GM12878 (cell line): ENCODE results near the gene EPHB1. TPM values are rescaled to one million over a fixed set of nuclear protein-coding genes. Genes with fewer than 3 reads are reported as not detected.

Experiments used
- ATAC-seq: fragments of 200-7000 bp; cut with Tn5 transposase; 3 replicates; pipeline ENCODE4 v1.9.1; 2020; ENCODE audit warnings: mild to moderate bottlenecking, moderate library complexity
- BruUV-seq: library from RNA; stranded (reverse); fragments of 400-500 nt; replicated peaks from 2 replicates; lab custom pipeline; 2021; lab: Mats Ljungman, UMichigan
- CTCF ChIA-PET: fragments of 300-600 bp; sonication (Branson Sonifier 250); formaldehyde crosslinking; extraction: SDS; loops from one replicate; lab custom pipeline; 2021; ENCODE audit warnings: inconsistent platforms; lab: Yijun Ruan, JAX
- POLR2A ChIA-PET: fragments of 350-600 bp; formaldehyde crosslinking; extraction: SDS; loops from one replicate; lab custom pipeline; 2021; ENCODE audit warnings: inconsistent platforms; lab: Charles Lee
- RAD21 ChIA-PET: fragments of 300-600 bp; sonication (Branson Sonifier 250); formaldehyde crosslinking; loops from one replicate; lab custom pipeline; 2023; ENCODE audit warnings: antibody characterized with exemption; ENCODE audit not compliant: unreplicated experiment; lab: Charles Lee
- SMC1A ChIA-PET: fragments of 300-600 bp; sonication (Branson Sonifier 250); formaldehyde crosslinking; loops from one replicate; lab custom pipeline; 2023; ENCODE audit not compliant: unreplicated experiment, uncharacterized antibody; lab: Charles Lee
- DNase-seq: peaks from one replicate; pipeline ENCODE4 v3.0.0-alpha.2; 2011; ENCODE audit warnings: low read depth, low spot score
- FAIRE-seq: peaks from 3 replicates; lab custom pipeline; 2011; peaks lifted over from hg19 to GRCh38; lab: Jason Lieb, UNC
- H2AFZ ChIP-seq: 2 replicates; pipeline ENCODE4 v1.6.0; 2011; ENCODE audit warnings: low read depth, low read length, control low read depth; ENCODE audit not compliant: control insufficient read depth
- H3K27ac ChIP-seq: 2 replicates; pipeline ENCODE4 v1.5.1; 2011; ENCODE audit warnings: control low read depth; ENCODE audit not compliant: control insufficient read depth, insufficient read depth
- H3K27me3 ChIP-seq, 2 experiments: replicated peaks in 1 of 2; 2 replicates each; pipeline versions ENCODE4 v1.6.0 to v1.6.1; 2011; ENCODE audit warnings: low read length in 1 of 2; ENCODE audit not compliant: control insufficient read depth in 2 of 2, insufficient read depth in 2 of 2
- H3K36me3 ChIP-seq, 2 experiments: 2 replicates each; pipeline ENCODE4 v1.5.1; 2011; ENCODE audit warnings: low read length in 1 of 2; ENCODE audit not compliant: control insufficient read depth in 2 of 2, insufficient read depth in 2 of 2
- H3K4me1 ChIP-seq: 2 replicates; pipeline ENCODE4 v1.6.1; 2011; ENCODE audit warnings: mild to moderate bottlenecking, low read length, moderate library complexity, mixed read lengths; ENCODE audit not compliant: control insufficient read depth, insufficient read depth
- H3K4me2 ChIP-seq: 2 replicates; pipeline ENCODE4 v1.6.0; 2011; ENCODE audit warnings: control low read depth; ENCODE audit not compliant: control insufficient read depth, insufficient read depth
- H3K4me3 ChIP-seq: fragments of 200-600 bp; sonication (generic); 2 replicates; pipeline ENCODE4 v1.5.1; 2016
- H3K79me2 ChIP-seq: 2 replicates; pipeline ENCODE4 v1.6.0; 2011; ENCODE audit warnings: low read length; ENCODE audit not compliant: control insufficient read depth, insufficient read depth
- H3K9ac ChIP-seq: 2 replicates; pipeline ENCODE4 v1.8.0; 2011; ENCODE audit warnings: low read length, control low read depth, mixed read lengths; ENCODE audit not compliant: control insufficient read depth, insufficient read depth
- H3K9me3 ChIP-seq: replicated peaks from 3 replicates; pipeline ENCODE4 v1.5.1; 2011; ENCODE audit warnings: mild to moderate bottlenecking, low read length; ENCODE audit not compliant: control insufficient read depth, insufficient read depth
- H4K20me1 ChIP-seq: 2 replicates; pipeline ENCODE4 v1.6.0; 2011; ENCODE audit not compliant: control insufficient read depth, insufficient read depth
- BMI1 ChIP-seq: fragments of 450-650 bp; IDR thresholded peaks from 2 replicates; pipeline ENCODE4 v1.6.1; 2016; ENCODE audit warnings: mild to moderate bottlenecking, moderate library complexity, borderline replicate concordance
- BRCA1 ChIP-seq: IDR thresholded peaks from 2 replicates; pipeline ENCODE4 v1.6.1; 2011; ENCODE audit warnings: low read depth, low read length, improper control_type of control experiment
- CHD4 ChIP-seq: fragments of 200-600 bp; sonication (generic); IDR thresholded peaks from 2 replicates; pipeline ENCODE4 v1.6.1; 2016; ENCODE audit warnings: mild to moderate bottlenecking
- JUNB ChIP-seq: IDR thresholded peaks from 2 replicates; pipeline ENCODE4 v1.6.1; 2016; ENCODE audit warnings: antibody characterized with exemption, mild to moderate bottlenecking
- KAT2A ChIP-seq: conservative IDR thresholded peaks from 2 replicates; pipeline ENCODE4 v1.6.1; 2011; ENCODE audit warnings: low read depth, low read length; ENCODE audit not compliant: control insufficient read depth
- NR2C1 ChIP-seq: fragments of 450-650 bp; IDR thresholded peaks from 2 replicates; pipeline ENCODE4 v1.6.1; 2017; ENCODE audit warnings: antibody characterized with exemption, mild to moderate bottlenecking, moderate library complexity
- NR2C2 ChIP-seq: IDR thresholded peaks from 2 replicates; pipeline ENCODE4 v1.6.1; 2011; ENCODE audit warnings: borderline replicate concordance, low read depth; ENCODE audit not compliant: control insufficient read depth, insufficient read length
- POU2F2 ChIP-seq: IDR thresholded peaks from 3 replicates; pipeline ENCODE4 v1.6.1; 2011; ENCODE audit warnings: low read depth, mild to moderate bottlenecking, low read length, borderline replicate concordance
- RCOR1 ChIP-seq: conservative IDR thresholded peaks from 2 replicates; pipeline ENCODE4 v1.6.1; 2012; ENCODE audit warnings: low read depth, low read length, improper control_type of control experiment
- RELA ChIP-seq: fragments of 450-650 bp; IDR thresholded peaks from 2 replicates; pipeline ENCODE4 v1.8.0; 2014; ENCODE audit warnings: borderline replicate concordance; ENCODE audit not compliant: partially characterized antibody
- SPI1 ChIP-seq: IDR thresholded peaks from 2 replicates; pipeline ENCODE4 v1.6.1; 2011; ENCODE audit warnings: low read depth, mild to moderate bottlenecking, low read length, moderate library complexity, borderline replicate concordance; ENCODE audit not compliant: insufficient read depth
- TAF1 ChIP-seq: IDR thresholded peaks from 2 replicates; pipeline ENCODE4 v1.6.1; 2011; ENCODE audit warnings: mild to moderate bottlenecking, low read depth, low read length, borderline replicate concordance
- TBL1XR1 ChIP-seq: IDR thresholded peaks from 2 replicates; pipeline ENCODE4 v1.6.1; 2012; ENCODE audit warnings: low read depth, low read length, improper control_type of control experiment
- TCF7 ChIP-seq: IDR thresholded peaks from 2 replicates; pipeline ENCODE4 v1.6.1; 2014; ENCODE audit warnings: antibody characterized with exemption, borderline replicate concordance
- YY1 ChIP-seq: IDR thresholded peaks from 2 replicates; pipeline ENCODE4 v1.6.1; 2011; ENCODE audit warnings: low read depth, mild to moderate bottlenecking, low read length
- ZBED1 ChIP-seq: IDR thresholded peaks from 2 replicates; pipeline ENCODE4 v1.6.1; 2016; ENCODE audit warnings: borderline replicate concordance
- WGBS: methylation state at CpG from one replicate; pipeline ENCODE4 v1.1.6; 2016; ENCODE audit warnings: low lambda C conversion rate; ENCODE audit not compliant: insufficient replicate concordance, insufficient coverage; ENCODE audit errors: missing lambda C conversion rate; 5-methylcytosine and 5-hydroxymethylcytosine counted together
- in situ Hi-C: fragments of 300-500 bp; cut with MboI; formaldehyde crosslinking; loops from 9 replicates; pipeline ENCODE4 v1.14.3; 2018; ENCODE audit warnings: mixed read lengths
- intact Hi-C: fragments of 100-400 bp; cut with micrococcal nuclease; formaldehyde crosslinking; loops from one replicate; pipeline ENCODE4 v1.14.2; 2022; ENCODE audit not compliant: unreplicated experiment
- polyA plus RNA-seq, 11 experiments: library from polyadenylated mRNA; depleted of rRNA in 4 of 11; unstranded in 6 of 11; stranded (reverse) in 5 of 11; fragments of >200 nt; fragmentation: Nextera tagmentation in 4 of 11; fragmentation: Illumina TruSeq in 1 of 11; extraction: Ambion mirVana in 4 of 11; extraction: Trizol in 1 of 11; gene quantifications; 1 replicate in 1 of 11; 2 replicates in 10 of 11; pipeline versions ENCODE4 v1.2.1 to v1.2.3, GENCODE V29; 2011 to 2016; ENCODE audit warnings: inconsistent platforms in 2 of 11, missing spikeins in 2 of 11, low read depth in 1 of 11
- total RNA-seq, 4 experiments: library from RNA; depleted of rRNA in 3 of 4; stranded (reverse); fragments of >200 nt in 3 of 4; fragmentation: Illumina TruSeq in 1 of 4; extraction: Trizol in 1 of 4; gene quantifications; 2 replicates each; pipeline versions ENCODE4 v1.2.1 to v1.2.3, GENCODE V29; 2013 to 2021
- TF ChIP-seq, protein P1 (sequence below): fragments of 450-650 bp; IDR thresholded peaks from 2 replicates; pipeline ENCODE4 v1.6.1; 2016; ENCODE audit warnings: mild to moderate bottlenecking
- TF ChIP-seq, protein P2 (sequence below): fragments of 450-650 bp; IDR thresholded peaks from 2 replicates; pipeline ENCODE4 v1.6.1; 2018; ENCODE audit warnings: mild to moderate bottlenecking, low read depth, moderate library complexity; ENCODE audit not compliant: partially characterized antibody

EPHB1 gene
- total and polyA plus RNA-seq, 10 of the 15 experiments (the other 5 are each of a cell fraction or from before 2014, with no cell fraction given) = 0.33 to 23.8 (median 1.2) TPM

- intact Hi-C loops = no loop called here
- no TSS peak for BruUV-seq
- Histone ChIP-seq H3K79me2 (no peaks in the 10 kb centered on the region), H2AFZ (no peak overlapping the region)
- TF ChIP-seq, protein P1, sequence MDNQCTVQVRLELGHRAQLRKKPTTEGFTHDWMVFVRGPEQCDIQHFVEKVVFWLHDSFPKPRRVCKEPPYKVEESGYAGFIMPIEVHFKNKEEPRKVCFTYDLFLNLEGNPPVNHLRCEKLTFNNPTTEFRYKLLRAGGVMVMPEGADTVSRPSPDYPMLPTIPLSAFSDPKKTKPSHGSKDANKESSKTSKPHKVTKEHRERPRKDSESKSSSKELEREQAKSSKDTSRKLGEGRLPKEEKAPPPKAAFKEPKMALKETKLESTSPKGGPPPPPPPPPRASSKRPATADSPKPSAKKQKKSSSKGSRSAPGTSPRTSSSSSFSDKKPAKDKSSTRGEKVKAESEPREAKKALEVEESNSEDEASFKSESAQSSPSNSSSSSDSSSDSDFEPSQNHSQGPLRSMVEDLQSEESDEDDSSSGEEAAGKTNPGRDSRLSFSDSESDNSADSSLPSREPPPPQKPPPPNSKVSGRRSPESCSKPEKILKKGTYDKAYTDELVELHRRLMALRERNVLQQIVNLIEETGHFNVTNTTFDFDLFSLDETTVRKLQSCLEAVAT = no peak
- TF ChIP-seq TBL1XR1 (no peak), KAT2A (no peak), CHD4 (no peak), POU2F2 (no peak), YY1 (no peak), SPI1 (no peak), RCOR1 (no peak), ZBED1 (no peak), TCF7 (no peak), NR2C2 (no peak), TAF1 (no peak), BRCA1 (no peak), NR2C1 (no peak), RELA (no peak), JUNB (no peak), BMI1 (no peak)
- TF ChIP-seq, protein P2, sequence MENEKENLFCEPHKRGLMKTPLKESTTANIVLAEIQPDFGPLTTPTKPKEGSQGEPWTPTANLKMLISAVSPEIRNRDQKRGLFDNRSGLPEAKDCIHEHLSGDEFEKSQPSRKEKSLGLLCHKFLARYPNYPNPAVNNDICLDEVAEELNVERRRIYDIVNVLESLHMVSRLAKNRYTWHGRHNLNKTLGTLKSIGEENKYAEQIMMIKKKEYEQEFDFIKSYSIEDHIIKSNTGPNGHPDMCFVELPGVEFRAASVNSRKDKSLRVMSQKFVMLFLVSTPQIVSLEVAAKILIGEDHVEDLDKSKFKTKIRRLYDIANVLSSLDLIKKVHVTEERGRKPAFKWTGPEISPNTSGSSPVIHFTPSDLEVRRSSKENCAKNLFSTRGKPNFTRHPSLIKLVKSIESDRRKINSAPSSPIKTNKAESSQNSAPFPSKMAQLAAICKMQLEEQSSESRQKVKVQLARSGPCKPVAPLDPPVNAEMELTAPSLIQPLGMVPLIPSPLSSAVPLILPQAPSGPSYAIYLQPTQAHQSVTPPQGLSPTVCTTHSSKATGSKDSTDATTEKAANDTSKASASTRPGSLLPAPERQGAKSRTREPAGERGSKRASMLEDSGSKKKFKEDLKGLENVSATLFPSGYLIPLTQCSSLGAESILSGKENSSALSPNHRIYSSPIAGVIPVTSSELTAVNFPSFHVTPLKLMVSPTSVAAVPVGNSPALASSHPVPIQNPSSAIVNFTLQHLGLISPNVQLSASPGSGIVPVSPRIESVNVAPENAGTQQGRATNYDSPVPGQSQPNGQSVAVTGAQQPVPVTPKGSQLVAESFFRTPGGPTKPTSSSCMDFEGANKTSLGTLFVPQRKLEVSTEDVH = no peak
- TF ChIP-seq, all 136 proteins: peak for 0
- FAIRE-seq (no peak), ATAC-seq (no peak), DNase-seq (no peak)
- Histone ChIP-seq H4K20me1 (no peaks in the 10 kb centered on the region), H3K9ac (no peak overlapping the region), H3K4me1 (no peaks in the 10 kb centered on the region), H3K4me3 (no peak overlapping the region), H3K27ac (no peak overlapping the region), H3K4me2 (no peak overlapping the region), H3K36me3 (peaks cover 2 to 4% of the 10 kb centered on the region in 2 experiments; a peak in 2 of 4 replicates), H3K9me3 (no peaks in the 10 kb centered on the region), H3K27me3 (no peaks in the 10 kb centered on the region)
- SMC1A ChIA-PET = interaction anchor here (1.0 to 2.5 kb wide), 2 partner anchors 13 to 14 kb away, joined by 3 to 11 read pairs; no protein-coding TSS in a partner anchor
- RAD21 ChIA-PET = interaction anchor here (1.2 kb wide), 1 partner anchor 91 kb away, joined by 3 read pairs; no protein-coding TSS in a partner anchor
- POLR2A ChIA-PET = no interaction called here
- CTCF ChIA-PET = interaction anchor here (1.2 to 1.3 kb wide), 2 partner anchors 15 to 252 kb away, joined by 3 read pairs; partner anchors contain the start of gene EPHB1
- in situ Hi-C loops = no loop called here
- 51% methylated on average over 4 of the region's 4 CpGs for WGBS
These were observed 252.0 kb downstream of the EPHB1 start for GRCh38 chr3:135047061-135047460.
